GM12872 (cell line): Measurements from ENCODE around the gene PDE4D.

Experiments
- TF ChIP-seq, protein P1 (sequence below): IDR thresholded peaks from 3 replicates; pipeline ENCODE4 v1.5.1; 2011; ENCODE audit warnings: low read depth, mild to moderate bottlenecking, low read length, moderate library complexity; ENCODE audit not compliant: insufficient read depth

Gene PDE4D

GRCh38 chr5:59241552-59241951 is 652.0 kb downstream of the PDE4D start:
- TF ChIP-seq, protein P1, sequence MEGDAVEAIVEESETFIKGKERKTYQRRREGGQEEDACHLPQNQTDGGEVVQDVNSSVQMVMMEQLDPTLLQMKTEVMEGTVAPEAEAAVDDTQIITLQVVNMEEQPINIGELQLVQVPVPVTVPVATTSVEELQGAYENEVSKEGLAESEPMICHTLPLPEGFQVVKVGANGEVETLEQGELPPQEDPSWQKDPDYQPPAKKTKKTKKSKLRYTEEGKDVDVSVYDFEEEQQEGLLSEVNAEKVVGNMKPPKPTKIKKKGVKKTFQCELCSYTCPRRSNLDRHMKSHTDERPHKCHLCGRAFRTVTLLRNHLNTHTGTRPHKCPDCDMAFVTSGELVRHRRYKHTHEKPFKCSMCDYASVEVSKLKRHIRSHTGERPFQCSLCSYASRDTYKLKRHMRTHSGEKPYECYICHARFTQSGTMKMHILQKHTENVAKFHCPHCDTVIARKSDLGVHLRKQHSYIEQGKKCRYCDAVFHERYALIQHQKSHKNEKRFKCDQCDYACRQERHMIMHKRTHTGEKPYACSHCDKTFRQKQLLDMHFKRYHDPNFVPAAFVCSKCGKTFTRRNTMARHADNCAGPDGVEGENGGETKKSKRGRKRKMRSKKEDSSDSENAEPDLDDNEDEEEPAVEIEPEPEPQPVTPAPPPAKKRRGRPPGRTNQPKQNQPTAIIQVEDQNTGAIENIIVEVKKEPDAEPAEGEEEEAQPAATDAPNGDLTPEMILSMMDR = no peak

DNA sequence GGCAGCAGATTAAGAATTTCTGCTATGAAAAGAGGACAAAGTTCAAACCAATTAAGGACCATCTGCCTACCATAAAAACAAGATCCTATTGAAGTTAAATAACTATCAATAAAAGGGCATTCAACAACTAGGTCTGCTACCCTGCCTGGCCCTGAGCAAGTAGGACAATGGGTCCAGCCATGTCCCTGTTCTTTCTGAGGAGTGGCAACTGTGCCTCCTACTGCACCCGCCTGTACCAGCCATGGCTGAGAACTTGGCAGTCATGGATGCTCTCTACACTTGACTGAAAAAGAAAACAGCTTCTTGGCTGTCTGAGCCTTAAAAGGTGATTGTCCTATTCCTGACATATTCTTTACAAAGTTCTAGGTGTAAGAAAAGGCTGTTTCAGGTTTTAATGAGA is 652.4 kb downstream of the PDE4D start:
- TF ChIP-seq, protein P1 = no peak

DNA sequence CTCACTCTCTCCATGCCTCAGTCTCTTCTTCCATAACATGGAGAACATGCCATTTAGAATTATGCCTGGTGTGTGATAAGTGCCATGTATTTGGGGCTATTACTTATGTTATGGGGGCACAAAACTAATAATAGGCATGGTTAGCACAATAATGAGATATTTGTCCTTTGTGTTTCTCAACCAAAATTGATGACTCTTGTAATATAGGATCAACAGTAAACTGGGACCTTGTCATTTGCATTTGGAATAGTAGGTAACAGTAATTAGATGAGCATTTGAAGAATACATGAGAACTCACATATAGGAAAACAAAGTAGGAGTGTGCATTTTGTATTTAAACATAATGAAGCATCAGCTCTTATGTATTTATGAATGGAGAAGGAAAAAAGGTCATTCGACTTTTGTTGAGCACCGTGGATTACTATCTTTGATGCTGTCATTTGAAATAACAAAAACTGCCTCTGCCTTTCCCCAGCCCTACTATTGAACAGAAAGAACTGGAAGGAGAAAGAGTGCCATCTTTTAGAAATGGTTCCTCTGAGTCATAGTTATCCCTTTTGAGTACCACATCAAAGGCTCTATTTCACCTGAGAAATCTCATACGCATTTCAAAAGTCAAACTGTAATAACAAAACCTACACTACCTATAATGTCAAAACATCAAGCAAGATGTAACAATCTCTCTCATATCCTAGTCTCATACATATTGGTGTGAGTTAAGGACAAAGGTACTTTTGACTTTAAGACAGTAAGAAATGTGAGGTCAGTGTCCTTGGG is 655.2 kb downstream of the PDE4D start:
- TF ChIP-seq, protein P1 = no peak

GRCh38 chr5:59236986-59237385 is 656.5 kb downstream of the PDE4D start:
- TF ChIP-seq, protein P1 = no peak

- TF ChIP-seq, protein P1 = no peak
Measured at GRCh38 chr5:59236448-59236847, 657.1 kb downstream of the PDE4D start.

- TF ChIP-seq, protein P1 = no peak
Measured at GRCh38 chr5:59234236-59234635, 659.3 kb downstream of the PDE4D start.

GRCh38 chr5:59231221-59231931 is 662.1 kb downstream of the PDE4D start:
- TF ChIP-seq, protein P1 = no peak
